Suppressor macrophage (primary cell): Measurements from ENCODE around the gene TMEM9B.

Source experiments
- DNase-seq, 4 experiments: peaks; one replicate each; pipeline ENCODE4 v3.0.0-alpha.2; 2020 to 2022

Gene TMEM9B

GRCh38 chr11:8928981-8929615 lies 35.1 kb downstream of the TMEM9B start:
- no peak for DNase-seq

- no peak for DNase-seq
These were observed 36.0 kb downstream of the TMEM9B start for GRCh38 chr11:8928205-8928604.

- no peak for DNase-seq
These were observed 37.0 kb downstream of the TMEM9B start for GRCh38 chr11:8927233-8927632.

GRCh38 chr11:8926236-8926635 lies 38.0 kb downstream of the TMEM9B start:
- DNase-seq, result no peak

GRCh38 chr11:8925711-8926110 lies 38.5 kb downstream of the TMEM9B start:
- no peak for DNase-seq

- DNase-seq, result no peak
These were observed 41.6 kb downstream of the TMEM9B start for GRCh38 chr11:8922691-8923090.

GRCh38 chr11:8917157-8917825 lies 47.0 kb downstream of the TMEM9B start:
- DNase-seq, result no peak

- no peak for DNase-seq
These were observed 49.6 kb downstream of the TMEM9B start for GRCh38 chr11:8914661-8915018.

- DNase-seq, result peak; percentile 58 to 89 (median 80)
These were observed 50.1 kb downstream of the TMEM9B start for GRCh38 chr11:8913961-8914660.

- peak; percentile 96 to 98 (median 98) for DNase-seq
These were observed 53.0 kb downstream of the TMEM9B start, which contains the start of gene AKIP1 for GRCh38 chr11:8911029-8911823. AKIP1 (plus strand) TSS chr11:8911189; CDS start chr11:8911450, 261 bp downstream.

- DNase-seq, result no peak
These were observed 53.6 kb downstream of the TMEM9B start for GRCh38 chr11:8910649-8911026.

- DNase-seq, result no peak
These were observed 56.1 kb downstream of the TMEM9B start for GRCh38 chr11:8908099-8908498.

- DNase-seq, result no peak
These were observed 57.1 kb downstream of the TMEM9B start for GRCh38 chr11:8907116-8907515.

GRCh38 chr11:8905528-8906165 lies 58.6 kb downstream of the TMEM9B start:
- DNase-seq, result no peak

- DNase-seq, result no peak
These were observed 65.0 kb downstream of the TMEM9B start for GRCh38 chr11:8899119-8899753.
